Esophagus muscularis mucosa (tissue), 4 donors: ENCODE results near the gene ANKS3. TPM values are rescaled to one million over a fixed set of nuclear protein-coding genes. Genes with fewer than 3 reads are reported as not detected.

Experiments
- DNase-seq: peaks from one replicate; pipeline ENCODE4 v3.0.0-alpha.2; 2017; ENCODE audit errors: extremely low spot score
- H3K27ac ChIP-seq, 4 donors: fragments of 200-600 bp; sonication (generic); replicated peaks in 1 of 4; 1 replicate in 3 of 4; 2 replicates in 1 of 4; pipeline ENCODE4 v1.5.1; 2016 to 2019; ENCODE audit warnings: mild to moderate bottlenecking in 1 of 4
- H3K27me3 ChIP-seq, 4 donors: fragments of 200-600 bp; sonication (generic); one replicate each; pipeline versions ENCODE4 v1.5.1 to v1.6.0; 2016 to 2019
- H3K36me3 ChIP-seq, 4 donors: fragments of 200-600 bp; sonication (generic); one replicate each; pipeline ENCODE4 v1.5.1; 2016 to 2019
- H3K4me1 ChIP-seq, 4 donors: fragments of 200-600 bp; sonication (generic); one replicate each; pipeline ENCODE4 v1.5.1; 2016 to 2019
- H3K4me3 ChIP-seq, 4 donors: fragments of 200-600 bp; sonication (generic); 1 replicate in 2 of 4; 2 replicates in 2 of 4; pipeline ENCODE4 v1.5.1; 2016 to 2019; ENCODE audit warnings: mild to moderate bottlenecking in 4 of 4, moderate library complexity in 1 of 4
- H3K9me3 ChIP-seq, 4 donors: fragments of 200-600 bp; sonication (generic); 1 replicate in 3 of 4; 2 replicates in 1 of 4; pipeline ENCODE4 v1.5.1; 2016 to 2019
- CTCF ChIP-seq, 3 experiments: fragments of 200-600 bp in 2 of 3; fragments of 450-650 bp in 1 of 3; sonication (generic) in 2 of 3; IDR thresholded peaks; one replicate each; pipeline ENCODE4 v1.5.1; 2017 to 2019; ENCODE audit warnings: antibody characterized with exemption in 3 of 3, mild to moderate bottlenecking in 2 of 3, moderate library complexity in 1 of 3
- EP300 ChIP-seq: sonication (generic); formaldehyde crosslinking; IDR thresholded peaks from one replicate; pipeline ENCODE4 v1.6.1; 2017; ENCODE audit warnings: antibody characterized with exemption
- POLR2A ChIP-seq: fragments of 450-650 bp; IDR thresholded peaks from one replicate; pipeline ENCODE4 v1.6.1; 2017; ENCODE audit warnings: antibody characterized with exemption, moderate library complexity, mild to moderate bottlenecking, low read depth
- POLR2AphosphoS5 ChIP-seq, 2 donors: sonication (generic); formaldehyde crosslinking; IDR thresholded peaks; one replicate each; pipeline ENCODE4 v1.6.1; 2017; ENCODE audit warnings: antibody characterized with exemption in 2 of 2
- WGBS: methylation state at CpG from one replicate; pipeline ENCODE4 v1.1.5; 2018; 5-methylcytosine and 5-hydroxymethylcytosine counted together
- intact Hi-C: fragments of 100-400 bp; cut with DNase I; formaldehyde crosslinking; loops from one replicate; pipeline ENCODE4 v1.15.1; 2023
- total RNA-seq, 4 donors: library from RNA; depleted of rRNA; stranded (reverse); fragments of >200 nt; gene quantifications; one replicate each; pipeline versions ENCODE4 v1.1.0 to v1.2.1, GENCODE V29; 2016

The ANKS3 gene
- total RNA-seq, 4 donors from 2014 or later = 17.0 to 29.0 (median 24.7) TPM

DNA sequence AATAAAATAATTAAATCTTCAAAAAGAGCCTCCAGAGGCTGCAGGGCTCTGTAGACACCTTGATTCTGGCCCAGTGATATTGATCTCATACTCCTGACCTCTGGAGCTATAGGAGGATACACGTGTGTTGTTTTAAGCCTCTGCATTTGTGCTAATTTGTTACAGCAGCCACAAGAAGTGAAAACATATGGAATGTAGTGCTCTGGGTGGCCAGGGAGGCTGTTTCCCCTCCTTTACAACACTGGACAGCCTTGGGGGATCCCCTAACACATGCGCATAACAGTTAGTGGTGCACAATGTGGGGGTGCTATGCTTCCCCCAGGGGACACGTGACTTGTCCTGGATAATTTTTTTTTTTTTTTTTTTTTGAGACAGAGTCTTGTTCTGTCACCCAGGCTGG, 37.6 kb upstream of the ANKS3 start:
- no peak overlapping the region for H3K27ac ChIP-seq
- TF ChIP-seq POLR2AphosphoS5 (IDR thresholded peaks at IDR 0.05) = no peak
- TF ChIP-seq EP300 = no peak
- TF ChIP-seq POLR2A = no peak
- H3K36me3 ChIP-seq = no peaks in the 10 kb centered on the region
- no peak for DNase-seq
- no peaks in the 10 kb centered on the region for H3K9me3 ChIP-seq
- peaks cover 0 to 4% (median 0%) of the 10 kb centered on the region in 4 donors for H3K27me3 ChIP-seq
- H3K4me3 ChIP-seq = no peak overlapping the region
- intact Hi-C loops = no loop called here
- 60% methylated on average over 3 of the region's 3 CpGs for WGBS
- peaks cover 17 to 20% (median 18%) of the 10 kb centered on the region in 4 donors for H3K4me1 ChIP-seq

DNA sequence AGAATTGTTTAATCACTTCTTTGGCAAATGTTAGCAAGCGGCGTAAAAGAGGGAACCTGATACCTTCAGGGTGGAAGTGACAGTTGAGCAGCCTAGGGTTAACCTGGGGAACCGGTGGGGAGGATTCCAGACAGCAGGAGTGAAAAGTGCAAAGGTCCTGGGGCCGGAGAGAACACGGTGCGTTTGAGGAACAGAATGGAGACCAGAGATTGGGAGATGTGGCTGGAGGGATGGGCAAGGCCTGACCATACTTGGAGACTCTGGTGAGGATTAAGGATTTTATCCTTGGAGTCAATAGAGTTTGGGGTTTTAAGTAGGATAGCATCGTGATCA, 35.2 kb upstream of the ANKS3 start:
- DNase-seq = no peak
- peak overlapping the region; percentile 1 to 91 (median 88) for H3K27ac ChIP-seq
- TF ChIP-seq POLR2AphosphoS5 (IDR thresholded peaks at IDR 0.05) (no peak), EP300 (no peak), POLR2A (no peak), CTCF (IDR thresholded peaks at IDR 0.05) (no peak)
- whole genome bisulfite sequencing = 60% methylated on average over 7 of the region's 7 CpGs
- H3K36me3 ChIP-seq = peaks cover 0 to 13% (median 12%) of the 10 kb centered on the region in 4 donors
- no peaks in the 10 kb centered on the region for H3K27me3 ChIP-seq
- peaks cover 35 to 43% (median 36%) of the 10 kb centered on the region in 4 donors for H3K4me1 ChIP-seq
- peak overlapping the region; percentile 89 to 95 (median 94) for H3K4me3 ChIP-seq
- no peaks in the 10 kb centered on the region for H3K9me3 ChIP-seq
- intact Hi-C loops = loop anchor here (5.0 kb wide), 3 partner anchors 33 to 78 kb away; partner anchors contain the start of genes GLYR1, ROGDI and UBN1

GRCh38 chr16:4768549-4769305, 34.7 kb upstream of the ANKS3 start:
- peak; percentile 91 to 96 for TF ChIP-seq POLR2AphosphoS5 (IDR thresholded peaks at IDR 0.05)
- peak in 1 of 3 experiments; percentile 14 for TF ChIP-seq CTCF (IDR thresholded peaks at IDR 0.05)
- TF ChIP-seq POLR2A = peak; percentile 20
- no peak for TF ChIP-seq EP300
- no peaks in the 10 kb centered on the region for H3K27me3 ChIP-seq
- DNase-seq = peak; percentile 100
- peaks cover 35 to 47% (median 38%) of the 10 kb centered on the region in 4 donors for H3K4me1 ChIP-seq
- no peaks in the 10 kb centered on the region for H3K9me3 ChIP-seq
- intact Hi-C loops = loop anchor here (5.0 kb wide), 3 partner anchors 34 to 79 kb away; partner anchors contain the start of genes GLYR1, ROGDI and UBN1
- H3K27ac ChIP-seq = peak overlapping the region; percentile 86 to 91 (median 90)
- peak overlapping the region; percentile 89 to 95 (median 94) for H3K4me3 ChIP-seq
- WGBS = 5% methylated on average over 18 of the region's 48 CpGs
- peaks cover 0 to 19% (median 18%) of the 10 kb centered on the region in 4 donors for H3K36me3 ChIP-seq

- DNase-seq = no peak
- intact Hi-C loops = loop anchor here (5.0 kb wide), 3 partner anchors 34 to 79 kb away; partner anchors contain the start of genes GLYR1, ROGDI and UBN1
- Histone ChIP-seq H3K36me3 (peaks cover 4 to 26% (median 25%) of the 10 kb centered on the region in 4 donors), H3K9me3 (no peaks in the 10 kb centered on the region), H3K4me3 (peak overlapping the region; percentile 89 to 95 (median 94)), H3K4me1 (peaks cover 35 to 52% (median 40%) of the 10 kb centered on the region in 4 donors), H3K27me3 (no peaks in the 10 kb centered on the region), H3K27ac (peak overlapping the region; percentile 86 to 91 (median 90))
- TF ChIP-seq POLR2A (no peak), CTCF (IDR thresholded peaks at IDR 0.05) (no peak), POLR2AphosphoS5 (IDR thresholded peaks at IDR 0.05) (no peak), EP300 (no peak)
- WGBS = 54% methylated on average over 17 of the region's 17 CpGs
Measured at GRCh38 chr16:4767872-4768548, 33.9 kb upstream of the ANKS3 start.
